HL-60 (cell line): ENCODE measurements around the gene NTHL1.
A peak's percentile ranks its signal among the peaks of the same experiment; 100 is the strongest.

Experiments used
- DNase-seq, 2 experiments: peaks; one replicate each; pipeline ENCODE4 v3.0.0-alpha.2; 2010 to 2020; ENCODE audit warnings: low read depth in 1 of 2, low spot score in 1 of 2
- H3K27ac ChIP-seq: fragments of 250-450 bp; sonication (Bioruptor Pico); replicated peaks from 2 replicates; pipeline ENCODE4 v1.5.1; 2020; ENCODE audit warnings: mild to moderate bottlenecking, moderate library complexity
- H3K27me3 ChIP-seq: fragments of 250-450 bp; sonication (Bioruptor Pico); 2 replicates; pipeline ENCODE4 v1.5.1; 2021; ENCODE audit warnings: mild to moderate bottlenecking, moderate library complexity; ENCODE audit not compliant: insufficient read depth, poor library complexity, severe bottlenecking
- H3K4me3 ChIP-seq: replicated peaks from 2 replicates; pipeline ENCODE4 v1.5.1; 2011; ENCODE audit warnings: mild to moderate bottlenecking, control low read depth, low read length; ENCODE audit not compliant: insufficient read depth
- CTCF ChIP-seq: IDR thresholded peaks from one replicate; pipeline ENCODE4 v1.5.1; 2011; ENCODE audit warnings: low read length, control low read depth, inconsistent platforms; ENCODE audit not compliant: insufficient read depth
- GABPA ChIP-seq: IDR thresholded peaks from 2 replicates; pipeline ENCODE4 v1.6.1; 2012; ENCODE audit warnings: low read depth
- POLR2AphosphoS5 ChIP-seq: IDR thresholded peaks from 2 replicates; pipeline ENCODE4 v1.6.1; 2012; ENCODE audit warnings: low read depth
- SPI1 ChIP-seq: IDR thresholded peaks from 2 replicates; pipeline ENCODE4 v1.6.1; 2012; ENCODE audit warnings: low read depth, mild to moderate bottlenecking, borderline replicate concordance
- TF ChIP-seq, protein P1 (sequence below): IDR thresholded peaks from 2 replicates; pipeline ENCODE4 v1.6.1; 2012; ENCODE audit warnings: low read depth; ENCODE audit not compliant: insufficient replicate concordance

The NTHL1 gene

GRCh38 chr16:2004795-2005517, 42.7 kb downstream of the NTHL1 start:
- DNase-seq, result no peak
- H3K27ac ChIP-seq, result no peak overlapping the region
- H3K4me3 ChIP-seq, result no peak overlapping the region
- no peaks in the 10 kb centered on the region for H3K27me3 ChIP-seq
- TF ChIP-seq CTCF (no peak), SPI1 (no peak), POLR2AphosphoS5 (no peak), GABPA (no peak)
- TF ChIP-seq, protein P1, sequence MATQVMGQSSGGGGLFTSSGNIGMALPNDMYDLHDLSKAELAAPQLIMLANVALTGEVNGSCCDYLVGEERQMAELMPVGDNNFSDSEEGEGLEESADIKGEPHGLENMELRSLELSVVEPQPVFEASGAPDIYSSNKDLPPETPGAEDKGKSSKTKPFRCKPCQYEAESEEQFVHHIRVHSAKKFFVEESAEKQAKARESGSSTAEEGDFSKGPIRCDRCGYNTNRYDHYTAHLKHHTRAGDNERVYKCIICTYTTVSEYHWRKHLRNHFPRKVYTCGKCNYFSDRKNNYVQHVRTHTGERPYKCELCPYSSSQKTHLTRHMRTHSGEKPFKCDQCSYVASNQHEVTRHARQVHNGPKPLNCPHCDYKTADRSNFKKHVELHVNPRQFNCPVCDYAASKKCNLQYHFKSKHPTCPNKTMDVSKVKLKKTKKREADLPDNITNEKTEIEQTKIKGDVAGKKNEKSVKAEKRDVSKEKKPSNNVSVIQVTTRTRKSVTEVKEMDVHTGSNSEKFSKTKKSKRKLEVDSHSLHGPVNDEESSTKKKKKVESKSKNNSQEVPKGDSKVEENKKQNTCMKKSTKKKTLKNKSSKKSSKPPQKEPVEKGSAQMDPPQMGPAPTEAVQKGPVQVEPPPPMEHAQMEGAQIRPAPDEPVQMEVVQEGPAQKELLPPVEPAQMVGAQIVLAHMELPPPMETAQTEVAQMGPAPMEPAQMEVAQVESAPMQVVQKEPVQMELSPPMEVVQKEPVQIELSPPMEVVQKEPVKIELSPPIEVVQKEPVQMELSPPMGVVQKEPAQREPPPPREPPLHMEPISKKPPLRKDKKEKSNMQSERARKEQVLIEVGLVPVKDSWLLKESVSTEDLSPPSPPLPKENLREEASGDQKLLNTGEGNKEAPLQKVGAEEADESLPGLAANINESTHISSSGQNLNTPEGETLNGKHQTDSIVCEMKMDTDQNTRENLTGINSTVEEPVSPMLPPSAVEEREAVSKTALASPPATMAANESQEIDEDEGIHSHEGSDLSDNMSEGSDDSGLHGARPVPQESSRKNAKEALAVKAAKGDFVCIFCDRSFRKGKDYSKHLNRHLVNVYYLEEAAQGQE, result no peak

- TF ChIP-seq GABPA (no peak), SPI1 (no peak), CTCF (peak; percentile 93)
- TF ChIP-seq, protein P1, result no peak
- peak; percentile 82 to 93 for DNase-seq
- no peak overlapping the region for H3K27ac ChIP-seq
- no peak overlapping the region for H3K4me3 ChIP-seq
- H3K27me3 ChIP-seq, result no peaks in the 10 kb centered on the region
These were observed 43.6 kb downstream of the NTHL1 start for GRCh38 chr16:2003827-2004641.

DNA sequence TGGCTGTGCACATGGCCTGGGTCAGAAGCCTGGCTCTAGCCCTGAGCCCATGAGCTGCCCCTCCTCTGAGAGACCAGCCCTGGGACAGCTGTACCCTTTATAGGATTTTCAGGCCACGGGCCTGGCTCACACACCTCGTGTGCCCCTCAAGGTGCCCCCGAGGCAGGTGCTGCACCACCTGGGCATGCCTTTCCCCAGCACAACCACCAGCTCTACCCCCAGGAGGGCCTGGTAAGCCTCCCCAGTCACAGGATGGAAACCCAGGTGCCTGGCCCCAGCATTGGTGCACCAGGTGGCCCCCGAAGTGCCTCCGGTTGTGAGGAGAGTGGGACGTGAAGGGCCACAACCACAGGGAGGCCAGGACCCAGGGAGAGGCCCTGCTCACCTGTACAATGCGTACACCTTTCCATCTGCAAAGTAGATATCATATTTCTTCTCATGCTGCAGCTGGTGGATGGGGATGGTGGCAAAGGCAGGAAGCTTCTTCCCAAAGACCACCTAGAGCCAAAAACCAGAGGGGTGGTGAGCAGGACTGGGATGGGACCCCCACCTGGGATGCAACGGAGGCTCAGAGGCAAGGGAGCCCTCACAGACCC, 44.3 kb downstream of the NTHL1 start:
- Histone ChIP-seq H3K27ac (no peak overlapping the region), H3K27me3 (no peaks in the 10 kb centered on the region), H3K4me3 (no peak overlapping the region)
- DNase-seq, result no peak
- TF ChIP-seq POLR2AphosphoS5, result no peak
- TF ChIP-seq SPI1, result no peak
- TF ChIP-seq CTCF, result no peak
- TF ChIP-seq, protein P1, result no peak
- no peak for TF ChIP-seq GABPA
